Spleen (tissue), 11 donors: Measurements from ENCODE around the gene SMIM1. TPM values are rescaled to one million over a fixed set of nuclear protein-coding genes. Genes with fewer than 3 reads are reported as not detected.
A peak's percentile ranks its signal among the peaks of the same experiment; 100 is the strongest.

ENCODE experiments used
- DNase-seq: peaks from one replicate; pipeline ENCODE4 v3.0.0-alpha.2; 2020
- H3K27ac ChIP-seq, 8 donors: fragments of 200-600 bp; sonication (generic) in 7 of 8; 1 replicate in 4 of 8; 2 replicates in 4 of 8; pipeline versions ENCODE4 v1.5.0 to v1.8.0; 2016 to 2021; ENCODE audit warnings: inconsistent platforms in 4 of 8, mild to moderate bottlenecking in 4 of 8, moderate library complexity in 1 of 8
- H3K27me3 ChIP-seq, 7 donors: fragments of 200-600 bp; sonication (generic) in 6 of 7; replicated peaks in 1 of 7; 1 replicate in 4 of 7; 2 replicates in 3 of 7; pipeline versions ENCODE4 v1.5.0 to v1.8.0; 2016 to 2021; ENCODE audit warnings: inconsistent platforms in 3 of 7, mild to moderate bottlenecking in 1 of 7
- H3K36me3 ChIP-seq, 6 donors: fragments of 200-600 bp; sonication (generic) in 5 of 6; 1 replicate in 4 of 6; 2 replicates in 2 of 6; pipeline versions ENCODE4 v1.5.0 to v1.8.0; 2016 to 2021; ENCODE audit warnings: inconsistent platforms in 2 of 6
- H3K4me1 ChIP-seq, 6 donors: fragments of 200-600 bp; sonication (generic) in 5 of 6; 1 replicate in 3 of 6; 2 replicates in 3 of 6; pipeline versions ENCODE4 v1.5.0 to v1.8.0; 2016 to 2021; ENCODE audit warnings: inconsistent platforms in 3 of 6
- H3K4me3 ChIP-seq, 8 donors: fragments of 200-600 bp; sonication (generic) in 7 of 8; 1 replicate in 4 of 8; 2 replicates in 4 of 8; pipeline versions ENCODE4 v1.5.0 to v1.8.0; 2016 to 2021; ENCODE audit warnings: inconsistent platforms in 4 of 8, mild to moderate bottlenecking in 4 of 8, moderate library complexity in 2 of 8
- H3K9me3 ChIP-seq, 8 donors: fragments of 200-600 bp; sonication (generic) in 7 of 8; 1 replicate in 4 of 8; 2 replicates in 4 of 8; pipeline versions ENCODE4 v1.5.0 to v1.8.0; 2016 to 2021; ENCODE audit warnings: inconsistent platforms in 4 of 8
- CTCF ChIP-seq, 11 experiments: fragments of 200-600 bp in 7 of 11; fragments of 450-650 bp in 4 of 11; sonication (generic) in 4 of 11; IDR thresholded peaks in 8 of 11; conservative IDR thresholded peaks in 3 of 11; 1 replicate in 7 of 11; 2 replicates in 4 of 11; pipeline versions ENCODE4 v1.4.0 to v1.8.0; 2016 to 2021; ENCODE audit warnings: antibody characterized with exemption in 11 of 11, inconsistent platforms in 4 of 11, mild to moderate bottlenecking in 1 of 11
- POLR2A ChIP-seq, 3 donors: fragments of 450-650 bp; IDR thresholded peaks; one replicate each; pipeline ENCODE4 v1.5.1; 2017; ENCODE audit warnings: antibody characterized with exemption in 3 of 3, mild to moderate bottlenecking in 1 of 3
- POLR2AphosphoS5 ChIP-seq, 3 donors: sonication (generic); formaldehyde crosslinking; IDR thresholded peaks; one replicate each; pipeline ENCODE4 v1.5.1; 2017; ENCODE audit warnings: antibody characterized with exemption in 3 of 3
- WGBS, 5 donors: extraction: QIAGEN DNeasy Blood & Tissue Kit in 3 of 5; methylation state at CpG; one replicate each; pipeline versions ENCODE4 v1.1.5 to v1.1.7; 2013 to 2018; 5-methylcytosine and 5-hydroxymethylcytosine counted together
- intact Hi-C: fragments of 100-400 bp; cut with DNase I; formaldehyde crosslinking; loops from one replicate; pipeline ENCODE4 v1.15.0; 2023; ENCODE audit warnings: low total_unique reads
- polyA plus RNA-seq, 3 donors: library from polyadenylated mRNA; stranded (reverse); fragments of 200-250 nt; gene quantifications; one replicate each; pipeline ENCODE4 v1.2.1, GENCODE V29; 2013
- total RNA-seq, 7 donors: library from RNA; depleted of rRNA in 3 of 7; stranded (reverse); fragments of >200 nt in 3 of 7; fragmentation: NEBNext Ultra II Directional in 4 of 7; extraction: Animal tissue kit (Norgen Biotek cat#: 25700) in 4 of 7; gene quantifications; one replicate each; pipeline versions ENCODE4 v1.1.0 to v1.2.1, GENCODE V29; 2016 to 2021
- donor health status: healthy with polysubstance abuse.
- donor health status: DM: no; HTN: no; CAD: no; lungs with moderate emphysema.
- donor health status: DM: no; HTN: no; CAD: no.
- donor health status: Bipolar disorder and iron deficiency.
- donor health status: healthy.
- donor health status: DM: no; HTN: no; CAD: no.
- donor health status: DM: yes; HTN: yes; CAD: no.

Gene SMIM1
- total and polyA plus RNA-seq, 10 donors = 2.0 to 12.7 (median 4.6) TPM; not detected in 1

- H3K27ac ChIP-seq = no peak overlapping the region
- no peaks in the 10 kb centered on the region for H3K9me3 ChIP-seq
- peaks cover 0 to 81% (median 50%) of the 10 kb centered on the region in 6 donors for H3K36me3 ChIP-seq
- WGBS, 5 donors = 93 to 98% (median 94%) methylated on average over 14 to 17 of the region's 17 CpGs
- DNase-seq = no peak
- intact Hi-C loops = no loop called here
- no peaks in the 10 kb centered on the region for H3K4me1 ChIP-seq
- H3K4me3 ChIP-seq = no peak overlapping the region
- no peak for TF ChIP-seq CTCF (IDR thresholded peaks at IDR 0.05 in 8 of 11, conservative IDR thresholded peaks at IDR 0.05 in 3 of 11)
- no peaks in the 10 kb centered on the region for H3K27me3 ChIP-seq
Measured at GRCh38 chr1:3817138-3817740, 44.7 kb downstream of the SMIM1 start.

GRCh38 chr1:3817821-3818597, 45.5 kb downstream of the SMIM1 start:
- H3K27ac ChIP-seq = no peak overlapping the region
- intact Hi-C loops = no loop called here
- H3K27me3 ChIP-seq = no peaks in the 10 kb centered on the region
- no peak for DNase-seq
- WGBS, 5 donors = 93 to 96% (median 94%) methylated on average over 27 to 28 of the region's 28 CpGs
- H3K4me1 ChIP-seq = no peaks in the 10 kb centered on the region
- H3K9me3 ChIP-seq = no peaks in the 10 kb centered on the region
- H3K4me3 ChIP-seq = no peak overlapping the region
- peaks cover 0 to 89% (median 58%) of the 10 kb centered on the region in 6 donors for H3K36me3 ChIP-seq
- TF ChIP-seq POLR2A (IDR thresholded peaks at IDR 0.05) (no peak), POLR2AphosphoS5 (IDR thresholded peaks at IDR 0.05) (peak in 2 of 3 donors; percentile 9 to 31)

GRCh38 chr1:3819771-3820200, 47.2 kb downstream of the SMIM1 start:
- intact Hi-C loops = no loop called here
- DNase-seq = no peak
- no peak overlapping the region for H3K27ac ChIP-seq

GRCh38 chr1:3820316-3820715, 47.8 kb downstream of the SMIM1 start:
- 85 to 96% (median 93%) methylated on average over 8 of the region's 8 CpGs for WGBS, 5 donors
- Histone ChIP-seq H3K36me3 (peaks cover 0 to 94% (median 62%) of the 10 kb centered on the region in 6 donors), H3K9me3 (no peaks in the 10 kb centered on the region), H3K4me1 (no peaks in the 10 kb centered on the region), H3K4me3 (no peak overlapping the region), H3K27ac (no peak overlapping the region), H3K27me3 (no peaks in the 10 kb centered on the region)
- DNase-seq = no peak
- no peak for TF ChIP-seq POLR2A (IDR thresholded peaks at IDR 0.05)
- intact Hi-C loops = no loop called here

More at GRCh38 chr1:3819771-3820200, 47.2 kb downstream of the SMIM1 start:
- Histone ChIP-seq H3K9me3 (no peaks in the 10 kb centered on the region), H3K4me1 (no peaks in the 10 kb centered on the region), H3K4me3 (no peak overlapping the region), H3K36me3 (peaks cover 0 to 94% (median 63%) of the 10 kb centered on the region in 6 donors), H3K27me3 (no peaks in the 10 kb centered on the region)
- no peak for TF ChIP-seq POLR2AphosphoS5 (IDR thresholded peaks at IDR 0.05)
- WGBS, 5 donors = 69 to 76% (median 73%) methylated on average over 10 of the region's 10 CpGs

GRCh38 chr1:3821004-3821403, 48.5 kb downstream of the SMIM1 start:
- Histone ChIP-seq H3K27me3 (no peaks in the 10 kb centered on the region), H3K4me1 (no peaks in the 10 kb centered on the region), H3K4me3 (no peak overlapping the region), H3K36me3 (peaks cover 0 to 94% (median 63%) of the 10 kb centered on the region in 6 donors), H3K27ac (no peak overlapping the region), H3K9me3 (no peaks in the 10 kb centered on the region)
- no peak for DNase-seq
- intact Hi-C loops = no loop called here
- 88 to 95% (median 91%) methylated on average over 5 to 6 of the region's 6 CpGs for WGBS, 5 donors
- TF ChIP-seq POLR2A (IDR thresholded peaks at IDR 0.05) (no peak), CTCF (IDR thresholded peaks at IDR 0.05 in 8 of 11, conservative IDR thresholded peaks at IDR 0.05 in 3 of 11) (no peak), POLR2AphosphoS5 (IDR thresholded peaks at IDR 0.05) (no peak)
